ENCODE results near the gene MAST4. TPM values are rescaled to one million over a fixed set of nuclear protein-coding genes. Genes with fewer than 3 reads are reported as not detected.
A peak's percentile ranks its signal among the peaks of the same experiment; 100 is the strongest.

Gene MAST4
- total and polyA plus RNA-seq, 2 donors = 12.9 to 69.1 TPM

DNA sequence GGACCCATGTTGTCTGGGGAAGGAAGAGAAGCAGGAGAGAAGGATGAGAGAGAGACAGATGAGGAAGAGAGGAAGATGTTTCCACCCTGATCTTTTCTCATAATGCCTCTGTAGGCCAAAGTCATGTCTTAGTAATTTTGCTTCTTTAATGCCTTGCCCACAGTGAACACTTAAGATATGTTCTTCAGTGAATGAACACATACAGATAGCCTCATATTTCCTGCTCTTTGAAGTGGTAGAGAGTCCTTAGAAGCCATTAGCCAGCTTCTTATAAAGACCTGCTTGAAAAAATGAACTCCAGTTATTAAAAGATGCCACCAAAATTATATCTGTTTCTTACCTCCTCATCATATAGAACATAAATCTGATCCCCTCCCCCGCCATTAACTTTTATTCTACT, 356.0 kb downstream of the MAST4 start:
- no peak overlapping the region for H3K27ac ChIP-seq (ENCODE audit: low read depth)
- 93% methylated on average over 1 of the region's 1 CpG for WGBS
- H3K36me3 ChIP-seq (ENCODE audit: insufficient read depth) = no peaks in the 10 kb centered on the region
- no peaks in the 10 kb centered on the region for H3K4me1 ChIP-seq (ENCODE audit: insufficient read depth)
- no peak overlapping the region for H3K4me3 ChIP-seq (ENCODE audit: low read depth, low read length)
- DNase-seq (ENCODE audit: extremely low spot score) = no peak

DNA sequence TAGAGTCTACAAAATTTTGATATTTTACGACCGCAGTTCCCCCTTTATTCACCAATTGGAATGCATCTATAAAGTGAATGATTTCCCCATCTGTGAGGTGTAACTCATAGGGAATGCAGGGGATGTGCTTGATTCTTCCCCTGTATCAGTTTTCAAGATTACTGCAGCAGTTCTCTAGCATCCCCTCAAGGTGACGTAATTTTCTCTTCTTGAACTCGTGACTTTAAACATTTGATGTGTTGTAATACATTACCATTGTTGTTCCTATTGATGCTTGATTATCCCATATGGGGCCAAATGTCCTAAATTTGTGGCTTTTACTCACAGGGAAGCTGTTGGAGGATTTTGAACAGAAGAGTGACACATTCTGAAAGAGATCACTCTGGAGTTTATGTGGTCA, 360.2 kb downstream of the MAST4 start:
- WGBS = 97% methylated on average over 4 of the region's 4 CpGs
- H3K4me1 ChIP-seq (ENCODE audit: insufficient read depth) = no peaks in the 10 kb centered on the region
- H3K27ac ChIP-seq (ENCODE audit: low read depth) = no peak overlapping the region
- H3K4me3 ChIP-seq (ENCODE audit: low read depth, low read length) = no peak overlapping the region
- DNase-seq (ENCODE audit: extremely low spot score) = no peak
- H3K36me3 ChIP-seq (ENCODE audit: insufficient read depth) = no peaks in the 10 kb centered on the region

DNA sequence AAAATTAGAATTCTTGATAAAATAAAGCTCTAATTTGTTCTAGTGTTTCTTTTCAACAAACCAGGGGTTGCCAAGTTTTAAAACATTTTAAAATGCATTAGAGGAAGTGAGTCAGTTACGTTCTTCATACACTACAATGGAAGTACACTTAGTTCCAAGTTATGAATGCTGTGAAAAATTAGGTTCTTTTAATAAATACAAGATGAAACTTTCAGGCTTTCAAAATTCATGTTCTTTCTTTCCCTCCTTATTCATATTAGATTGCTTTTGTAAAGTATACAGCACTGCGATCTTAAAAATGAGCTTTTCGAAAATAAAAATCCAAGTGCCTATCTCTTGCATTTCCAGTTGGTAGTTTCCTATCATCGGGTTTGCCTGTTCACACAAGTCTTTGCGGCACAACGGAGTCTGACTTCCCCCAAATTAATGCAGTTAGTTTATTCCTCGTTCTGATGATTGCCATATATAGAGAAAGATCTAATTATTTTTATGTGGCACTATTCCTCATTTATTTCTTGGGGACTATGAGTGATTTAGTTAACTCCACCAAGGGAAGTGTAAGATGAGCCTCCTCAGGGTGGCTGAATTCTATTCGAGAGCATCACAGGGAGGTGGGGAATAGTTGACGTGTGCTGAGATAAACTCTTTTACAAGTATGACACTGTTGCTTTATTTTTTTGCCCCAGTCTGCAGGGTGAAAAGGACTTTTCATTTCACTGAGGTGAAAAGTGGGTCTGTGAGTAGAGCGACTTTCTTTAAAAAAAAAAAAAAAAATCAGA, 362.2 kb downstream of the MAST4 start:
- H3K27ac ChIP-seq (ENCODE audit: low read depth) = no peak overlapping the region
- H3K4me1 ChIP-seq (ENCODE audit: insufficient read depth) = no peaks in the 10 kb centered on the region
- H3K36me3 ChIP-seq (ENCODE audit: insufficient read depth) = no peaks in the 10 kb centered on the region
- DNase-seq (ENCODE audit: extremely low spot score) = peak; percentile 55
- WGBS = 22% methylated on average over 10 of the region's 10 CpGs
- peak overlapping the region; percentile 39 for H3K4me3 ChIP-seq (ENCODE audit: low read depth, low read length)

DNA sequence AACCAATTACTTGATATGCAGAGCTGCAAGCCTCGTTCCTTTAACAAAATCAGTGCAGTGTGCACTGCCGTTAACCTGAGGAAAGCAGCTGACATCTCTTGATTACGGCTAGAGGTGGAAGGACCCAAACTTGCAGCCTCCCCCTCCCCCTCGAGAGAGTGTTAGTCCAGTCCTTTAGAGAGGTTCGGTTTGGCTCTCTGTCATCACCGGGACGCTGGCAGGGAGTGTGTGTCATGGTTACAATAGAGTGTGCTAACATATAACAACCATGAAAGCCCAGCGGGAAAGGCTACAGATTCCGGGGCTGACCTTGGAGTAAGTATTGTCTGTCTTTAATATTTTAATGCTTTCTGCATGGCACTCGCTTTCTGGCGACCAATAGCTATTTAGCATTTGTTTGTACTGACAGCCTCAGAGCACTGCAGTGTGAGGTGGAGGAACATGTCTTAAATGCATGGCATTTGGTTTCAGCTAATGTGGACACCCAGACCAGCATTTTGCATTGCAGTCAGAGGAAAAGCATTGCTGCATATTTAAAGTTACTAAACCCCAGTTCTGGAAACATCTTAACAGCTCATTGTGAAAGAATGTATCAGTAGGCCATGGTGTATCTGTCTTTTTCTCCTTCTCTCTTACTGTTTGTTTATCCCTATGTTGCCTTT, 362.9 kb downstream of the MAST4 start:
- DNase-seq (ENCODE audit: extremely low spot score) = no peak

DNA sequence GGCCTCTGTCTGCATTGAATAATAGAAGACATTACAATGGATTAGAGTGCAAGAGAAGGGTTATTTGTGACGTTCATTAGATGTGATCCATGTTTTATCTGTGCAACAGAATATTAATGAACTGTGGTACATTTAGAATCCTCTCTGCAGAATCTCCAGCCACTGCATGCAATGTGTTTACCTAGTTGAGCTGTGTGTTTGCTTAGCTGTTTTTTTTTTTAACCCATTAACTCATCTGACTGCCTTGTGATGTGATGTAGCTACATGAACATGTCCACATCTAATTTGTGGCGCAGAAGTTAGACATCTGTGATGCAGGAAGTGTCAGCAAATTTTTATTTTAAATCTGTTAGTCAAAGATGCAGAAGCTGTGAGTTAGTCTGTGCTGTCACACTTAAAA, 363.5 kb downstream of the MAST4 start:
- DNase-seq (ENCODE audit: extremely low spot score) = no peak

More for the DNA sequence above, 362.9 kb downstream of the MAST4 start:
- peak overlapping the region; percentile 39 for H3K4me3 ChIP-seq (ENCODE audit: low read depth, low read length)
- H3K27ac ChIP-seq (ENCODE audit: low read depth) = peak overlapping the region; percentile 28
- no peaks in the 10 kb centered on the region for H3K4me1 ChIP-seq (ENCODE audit: insufficient read depth)
- no peaks in the 10 kb centered on the region for H3K36me3 ChIP-seq (ENCODE audit: insufficient read depth)
- WGBS = 17% methylated on average over 11 of the region's 11 CpGs

DNA sequence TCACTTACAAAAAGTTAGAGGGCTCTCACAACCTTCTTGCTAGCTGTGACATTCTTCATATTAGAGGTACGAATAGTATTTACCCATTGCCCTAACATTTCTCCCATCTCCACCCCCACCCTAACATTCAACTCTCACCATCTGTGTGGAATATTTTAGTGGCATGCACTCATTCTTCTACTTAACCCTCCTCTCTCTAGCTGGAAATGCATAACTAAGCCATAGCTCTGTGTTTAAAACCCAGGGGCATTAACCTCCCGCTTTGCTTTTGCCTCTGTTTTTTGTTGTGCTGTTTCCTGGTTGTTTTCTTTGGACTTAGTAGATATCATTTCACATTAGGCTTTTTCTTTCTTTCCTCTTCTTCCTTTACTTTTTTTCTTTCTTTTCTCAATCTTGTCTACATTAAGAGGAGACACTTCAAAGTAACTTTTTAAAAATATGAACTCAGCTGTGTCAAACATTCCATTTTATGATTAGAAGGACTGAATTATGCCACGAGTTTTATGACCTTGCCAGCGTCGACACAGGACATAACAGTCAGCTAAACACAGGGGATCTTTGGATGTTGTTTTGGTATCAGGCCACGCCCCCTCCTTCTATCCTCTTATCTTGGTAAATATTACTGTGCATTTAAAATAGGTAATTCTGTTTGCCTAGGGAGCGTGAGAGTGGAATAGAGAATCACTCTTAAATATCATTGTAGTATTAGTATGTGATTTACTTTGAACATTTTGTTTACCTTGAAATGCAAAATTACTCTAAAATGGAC, 364.4 kb downstream of the MAST4 start:
- H3K4me3 ChIP-seq (ENCODE audit: low read depth, low read length) = no peak overlapping the region
- H3K27ac ChIP-seq (ENCODE audit: low read depth) = no peak overlapping the region
- H3K4me1 ChIP-seq (ENCODE audit: insufficient read depth) = no peaks in the 10 kb centered on the region
- WGBS = 33% methylated on average over 7 of the region's 7 CpGs
- DNase-seq (ENCODE audit: extremely low spot score) = no peak
- no peaks in the 10 kb centered on the region for H3K36me3 ChIP-seq (ENCODE audit: insufficient read depth)

More for the DNA sequence above, 363.5 kb downstream of the MAST4 start:
- WGBS = 37% methylated on average over 2 of the region's 2 CpGs
- no peak overlapping the region for H3K27ac ChIP-seq (ENCODE audit: low read depth)
- H3K4me1 ChIP-seq (ENCODE audit: insufficient read depth) = no peaks in the 10 kb centered on the region
- no peaks in the 10 kb centered on the region for H3K36me3 ChIP-seq (ENCODE audit: insufficient read depth)
- H3K4me3 ChIP-seq (ENCODE audit: low read depth, low read length) = peak overlapping the region; percentile 13

DNA sequence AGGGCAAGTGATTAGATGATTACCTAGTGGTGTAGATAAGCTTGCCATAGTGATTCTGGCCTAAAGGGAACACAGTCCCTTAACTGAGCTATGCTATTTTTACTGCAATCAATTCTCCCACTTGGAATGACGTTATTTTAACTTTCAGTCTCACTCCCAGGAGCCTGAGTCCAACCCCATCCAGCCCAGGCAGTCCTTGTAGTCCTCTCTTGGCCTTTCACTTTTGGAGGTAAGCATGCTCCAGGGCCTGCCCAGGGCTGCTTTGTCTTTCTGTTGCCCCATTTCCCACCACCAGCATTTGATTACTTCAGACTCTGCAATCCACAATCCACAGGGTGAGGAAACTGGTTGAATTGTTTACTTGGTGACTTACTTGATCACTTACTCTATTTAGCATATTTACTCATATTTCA, 367.4 kb downstream of the MAST4 start:
- Histone ChIP-seq H3K27ac (ENCODE audit: low read depth) (no peak overlapping the region), H3K4me3 (ENCODE audit: low read depth, low read length) (no peak overlapping the region), H3K36me3 (ENCODE audit: insufficient read depth) (no peaks in the 10 kb centered on the region), H3K4me1 (ENCODE audit: insufficient read depth) (no peaks in the 10 kb centered on the region)
- 48% methylated on average over 1 of the region's 1 CpG for WGBS
- no peak for DNase-seq (ENCODE audit: extremely low spot score)

DNA sequence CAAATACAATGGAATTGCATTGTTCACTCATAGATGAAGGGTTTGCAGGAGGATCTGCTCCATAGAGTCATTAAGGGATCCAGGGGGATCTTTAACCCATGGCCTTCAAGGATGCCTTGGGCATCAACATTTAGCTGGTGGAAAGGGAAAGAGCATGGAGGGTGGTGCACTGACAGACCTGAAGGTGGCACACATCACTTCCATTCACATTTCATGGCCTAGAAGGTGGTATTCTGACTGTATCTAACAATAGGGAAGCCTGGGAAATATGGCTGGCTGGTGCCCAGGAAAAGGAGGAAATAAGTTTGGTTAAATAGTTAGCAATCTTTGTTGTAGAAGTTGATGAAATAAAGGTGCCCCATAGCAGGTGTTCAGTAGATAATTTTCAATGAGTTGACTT, 370.2 kb downstream of the MAST4 start:
- H3K36me3 ChIP-seq (ENCODE audit: insufficient read depth) = no peaks in the 10 kb centered on the region
- no peak overlapping the region for H3K27ac ChIP-seq (ENCODE audit: low read depth)
- no peaks in the 10 kb centered on the region for H3K4me1 ChIP-seq (ENCODE audit: insufficient read depth)
- H3K4me3 ChIP-seq (ENCODE audit: low read depth, low read length) = no peak overlapping the region
- no peak for DNase-seq (ENCODE audit: extremely low spot score)

DNA sequence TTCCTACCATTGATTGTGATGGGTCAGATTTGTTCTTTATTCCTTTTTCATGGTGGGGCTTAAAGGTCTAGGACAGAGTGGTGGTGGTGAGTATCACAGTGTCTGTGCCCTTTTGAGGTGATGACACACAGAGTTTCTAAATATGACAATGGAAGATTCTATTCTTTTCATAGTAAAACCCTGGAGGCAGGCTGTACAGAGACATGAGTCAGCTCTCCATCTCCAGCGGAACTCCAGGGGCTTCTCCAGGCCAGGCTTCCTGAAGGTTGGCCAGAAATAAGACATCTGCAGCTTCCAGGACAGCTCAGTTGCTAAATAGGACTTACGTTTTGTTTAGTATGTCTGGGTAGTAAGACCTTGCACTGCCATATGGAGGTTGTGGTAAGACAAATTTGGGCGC, 370.9 kb downstream of the MAST4 start:
- Histone ChIP-seq H3K36me3 (ENCODE audit: insufficient read depth) (no peaks in the 10 kb centered on the region), H3K27ac (ENCODE audit: low read depth) (no peak overlapping the region), H3K4me3 (ENCODE audit: low read depth, low read length) (no peak overlapping the region), H3K4me1 (ENCODE audit: insufficient read depth) (no peaks in the 10 kb centered on the region)
- WGBS = 76% methylated on average over 3 of the region's 3 CpGs
- DNase-seq (ENCODE audit: extremely low spot score) = no peak

DNA sequence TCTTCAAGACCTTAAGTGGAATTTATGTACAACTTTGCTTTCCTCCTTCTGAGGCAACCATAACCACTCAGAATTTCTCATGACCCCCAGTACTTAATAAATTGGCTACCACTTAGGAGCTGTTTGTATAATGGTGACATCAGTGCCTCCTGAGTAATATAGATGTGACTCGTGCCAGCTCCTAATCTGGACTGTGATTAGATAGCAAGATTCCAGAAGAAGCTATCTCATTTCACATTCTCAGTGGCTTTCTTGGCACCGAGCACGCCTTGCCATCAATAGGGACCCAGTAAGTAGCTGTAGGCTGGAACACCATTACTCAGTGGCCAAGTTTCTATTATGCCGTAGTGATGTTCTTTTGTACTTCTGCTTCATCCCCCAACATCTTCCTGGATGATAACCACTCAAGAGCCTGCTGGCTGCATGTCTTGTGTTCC, 371.7 kb downstream of the MAST4 start:
- no peak overlapping the region for H3K27ac ChIP-seq (ENCODE audit: low read depth)
- H3K4me3 ChIP-seq (ENCODE audit: low read depth, low read length) = no peak overlapping the region
- no peaks in the 10 kb centered on the region for H3K36me3 ChIP-seq (ENCODE audit: insufficient read depth)
- 79% methylated on average over 4 of the region's 4 CpGs for WGBS
- no peak for DNase-seq (ENCODE audit: extremely low spot score)
- no peaks in the 10 kb centered on the region for H3K4me1 ChIP-seq (ENCODE audit: insufficient read depth)

DNA sequence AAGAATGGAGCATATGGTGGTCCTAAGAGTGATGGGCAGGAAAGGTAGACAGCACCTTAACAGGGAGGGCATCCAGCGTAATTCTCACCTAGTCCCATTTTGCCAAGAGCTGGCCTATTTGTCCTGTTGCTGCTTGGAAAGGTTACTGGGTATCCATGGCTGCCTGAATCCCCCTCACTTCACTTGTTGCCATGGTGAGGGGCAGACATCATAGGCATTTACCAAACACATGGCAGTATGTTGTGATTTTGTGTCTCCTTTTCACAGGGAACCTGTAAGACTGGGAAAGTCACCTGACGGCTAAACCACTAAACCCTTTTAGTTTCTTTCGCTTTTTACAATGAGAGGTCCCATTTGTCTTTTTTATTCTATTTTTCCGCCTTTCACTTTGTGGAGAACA, 373.3 kb downstream of the MAST4 start:
- Histone ChIP-seq H3K36me3 (ENCODE audit: insufficient read depth) (no peaks in the 10 kb centered on the region), H3K4me1 (ENCODE audit: insufficient read depth) (no peaks in the 10 kb centered on the region), H3K27ac (ENCODE audit: low read depth) (no peak overlapping the region), H3K4me3 (ENCODE audit: low read depth, low read length) (no peak overlapping the region)
- DNase-seq (ENCODE audit: extremely low spot score) = no peak
- 97% methylated on average over 4 of the region's 4 CpGs for WGBS

DNA sequence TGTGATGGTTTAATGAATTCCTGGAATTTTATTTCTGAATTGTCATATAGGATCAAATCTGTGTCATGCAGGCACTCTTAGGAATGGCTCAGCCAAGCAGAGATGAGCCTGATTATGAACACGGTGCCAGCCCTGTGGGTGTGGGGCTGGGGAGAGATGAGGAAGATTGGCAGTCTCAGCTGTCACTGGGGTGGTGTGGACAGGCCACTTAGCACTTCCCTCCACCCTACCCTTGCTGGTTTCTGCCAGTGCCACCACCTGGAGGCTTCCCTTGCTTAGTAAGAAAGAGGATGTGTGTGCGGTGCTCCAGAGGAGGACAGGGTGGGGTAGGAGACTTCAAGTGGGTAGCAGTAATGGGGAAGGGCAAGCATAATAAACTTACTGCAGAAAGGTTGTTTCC, 373.8 kb downstream of the MAST4 start:
- DNase-seq (ENCODE audit: extremely low spot score) = no peak
- no peak overlapping the region for H3K4me3 ChIP-seq (ENCODE audit: low read depth, low read length)
- WGBS = 80% methylated on average over 2 of the region's 2 CpGs
- no peak overlapping the region for H3K27ac ChIP-seq (ENCODE audit: low read depth)
- no peaks in the 10 kb centered on the region for H3K4me1 ChIP-seq (ENCODE audit: insufficient read depth)
- no peaks in the 10 kb centered on the region for H3K36me3 ChIP-seq (ENCODE audit: insufficient read depth)

DNA sequence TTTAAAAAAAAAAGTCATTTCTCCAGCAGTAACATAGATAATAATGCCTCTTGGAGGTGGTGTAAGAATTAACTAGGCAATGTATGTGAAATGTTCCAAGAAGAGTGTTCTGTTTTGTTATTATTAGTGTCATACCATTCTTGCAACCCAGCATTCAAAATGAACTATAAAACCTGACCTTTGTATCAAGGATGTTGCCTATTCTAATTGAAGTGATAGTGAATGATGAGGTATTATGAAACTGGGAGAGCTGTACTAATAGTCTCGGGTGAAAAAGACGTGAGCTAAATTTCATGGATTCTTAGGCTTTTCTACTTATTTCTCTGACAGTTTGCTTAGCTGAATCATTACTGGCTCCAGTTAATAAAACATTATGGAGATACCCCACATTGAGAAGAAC, 375.8 kb downstream of the MAST4 start:
- H3K27ac ChIP-seq (ENCODE audit: low read depth) = no peak overlapping the region
- WGBS = 96% methylated on average over 2 of the region's 2 CpGs
- H3K4me1 ChIP-seq (ENCODE audit: insufficient read depth) = no peaks in the 10 kb centered on the region
- no peak for DNase-seq (ENCODE audit: extremely low spot score)
- H3K36me3 ChIP-seq (ENCODE audit: insufficient read depth) = no peaks in the 10 kb centered on the region
- no peak overlapping the region for H3K4me3 ChIP-seq (ENCODE audit: low read depth, low read length)

DNA sequence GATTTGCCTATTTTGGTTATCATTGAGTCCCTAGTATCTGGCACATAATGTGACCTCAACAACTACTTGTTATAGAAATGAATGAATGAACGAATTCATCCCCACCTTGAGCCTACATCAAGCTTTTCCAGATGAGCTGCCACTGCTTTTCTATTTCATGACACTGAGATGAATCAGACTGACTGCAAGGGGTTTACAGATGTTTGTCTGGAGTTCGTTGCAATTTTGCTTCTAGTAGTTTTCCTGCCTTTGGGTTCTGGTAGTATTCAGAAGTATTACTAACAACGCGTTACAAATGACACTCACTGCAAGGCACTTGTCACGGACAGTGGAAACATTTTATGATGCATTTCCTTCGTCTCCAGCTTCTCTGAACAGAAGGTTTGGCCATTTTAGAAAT, 378.1 kb downstream of the MAST4 start:
- no peaks in the 10 kb centered on the region for H3K4me1 ChIP-seq (ENCODE audit: insufficient read depth)
- no peaks in the 10 kb centered on the region for H3K36me3 ChIP-seq (ENCODE audit: insufficient read depth)
- 79% methylated on average over 6 of the region's 6 CpGs for WGBS
- no peak overlapping the region for H3K4me3 ChIP-seq (ENCODE audit: low read depth, low read length)
- DNase-seq (ENCODE audit: extremely low spot score) = no peak
- H3K27ac ChIP-seq (ENCODE audit: low read depth) = no peak overlapping the region

All from urinary bladder (tissue), 4 donors.